Uterus (tissue), 2 donors: ENCODE results near the gene IER3.

Experiments used
- POLR2A ChIP-seq, 2 donors: fragments of 450-650 bp; IDR thresholded peaks; one replicate each; pipeline ENCODE4 v1.6.1; 2016; ENCODE audit warnings: antibody characterized with exemption in 2 of 2, mild to moderate bottlenecking in 1 of 2, moderate library complexity in 1 of 2
- TF ChIP-seq, protein P1 (sequence below), 4 experiments: fragments of 200-600 bp in 2 of 4; fragments of 450-650 bp in 2 of 4; sonication (generic) in 2 of 4; IDR thresholded peaks; one replicate each; pipeline ENCODE4 v1.5.1; 2016 to 2019; ENCODE audit warnings: antibody characterized with exemption in 4 of 4, mild to moderate bottlenecking in 2 of 4, moderate library complexity in 1 of 4

DNA sequence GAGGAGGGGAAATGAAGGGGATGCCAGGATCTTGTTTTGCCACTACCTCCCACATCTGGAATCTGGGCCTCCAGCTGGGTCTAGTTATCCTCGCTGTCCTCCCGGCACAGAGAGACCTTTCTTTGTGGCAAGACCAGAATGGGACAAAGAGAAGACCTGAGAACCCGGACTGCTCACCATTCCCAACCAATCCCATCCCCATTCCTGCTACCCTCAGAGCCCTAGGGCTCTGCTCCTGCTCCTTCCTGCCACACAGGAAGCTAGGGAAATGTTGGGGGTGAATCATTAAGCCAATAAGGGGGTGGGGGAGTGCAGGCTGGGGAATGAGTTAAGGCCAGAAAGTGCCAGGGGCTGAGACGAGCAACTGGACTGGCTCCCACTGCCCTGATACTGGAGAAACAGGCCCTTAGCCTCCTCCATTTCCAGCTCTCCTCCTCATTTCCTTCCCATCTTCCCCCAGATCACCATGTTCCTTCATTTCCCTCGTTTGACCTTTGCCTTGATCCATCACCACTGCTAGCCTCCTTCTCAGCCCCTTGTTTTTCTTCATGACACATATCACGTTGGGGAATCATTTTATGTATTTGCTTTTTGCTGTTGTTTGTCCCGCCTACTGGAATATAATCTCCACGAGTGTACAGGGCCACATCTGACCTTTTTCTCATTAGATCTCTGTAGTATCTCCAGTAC is 4.6 kb upstream of the IER3 start:
- TF ChIP-seq POLR2A (IDR thresholded peaks at IDR 0.05), result no peak
- TF ChIP-seq, protein P1, sequence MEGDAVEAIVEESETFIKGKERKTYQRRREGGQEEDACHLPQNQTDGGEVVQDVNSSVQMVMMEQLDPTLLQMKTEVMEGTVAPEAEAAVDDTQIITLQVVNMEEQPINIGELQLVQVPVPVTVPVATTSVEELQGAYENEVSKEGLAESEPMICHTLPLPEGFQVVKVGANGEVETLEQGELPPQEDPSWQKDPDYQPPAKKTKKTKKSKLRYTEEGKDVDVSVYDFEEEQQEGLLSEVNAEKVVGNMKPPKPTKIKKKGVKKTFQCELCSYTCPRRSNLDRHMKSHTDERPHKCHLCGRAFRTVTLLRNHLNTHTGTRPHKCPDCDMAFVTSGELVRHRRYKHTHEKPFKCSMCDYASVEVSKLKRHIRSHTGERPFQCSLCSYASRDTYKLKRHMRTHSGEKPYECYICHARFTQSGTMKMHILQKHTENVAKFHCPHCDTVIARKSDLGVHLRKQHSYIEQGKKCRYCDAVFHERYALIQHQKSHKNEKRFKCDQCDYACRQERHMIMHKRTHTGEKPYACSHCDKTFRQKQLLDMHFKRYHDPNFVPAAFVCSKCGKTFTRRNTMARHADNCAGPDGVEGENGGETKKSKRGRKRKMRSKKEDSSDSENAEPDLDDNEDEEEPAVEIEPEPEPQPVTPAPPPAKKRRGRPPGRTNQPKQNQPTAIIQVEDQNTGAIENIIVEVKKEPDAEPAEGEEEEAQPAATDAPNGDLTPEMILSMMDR (IDR thresholded peaks at IDR 0.05), result no peak
